Stimulated activated CD4-positive, alpha-beta T cell treated with anti-CD3 and anti-CD28 coated beads, Interleukin-12 subunit alpha, Interleukin-12 subunit beta, amount 100 ng/mL, for 4 hours (primary cell): ENCODE measurements around the gene LSM3.

ENCODE experiments used
- DNase-seq: peaks from one replicate; pipeline ENCODE4 v3.0.0-alpha.2; 2020

LSM3 gene

GRCh38 chr3:14243782-14244181 lies 65.2 kb downstream of the LSM3 start:
- DNase-seq = no peak

- DNase-seq = no peak
Measured at GRCh38 chr3:14244521-14245247, 66.1 kb downstream of the LSM3 start.

GRCh38 chr3:14245248-14245639 lies 66.6 kb downstream of the LSM3 start:
- no peak for DNase-seq

- no peak for DNase-seq
Measured at GRCh38 chr3:14245822-14246221, 67.2 kb downstream of the LSM3 start.

GRCh38 chr3:14246414-14246813 lies 67.8 kb downstream of the LSM3 start:
- no peak for DNase-seq

- no peak for DNase-seq
Measured at GRCh38 chr3:14248477-14248848, 69.8 kb downstream of the LSM3 start.

GRCh38 chr3:14248849-14249523 lies 70.4 kb downstream of the LSM3 start:
- DNase-seq = no peak
